Ramos (cell line): ENCODE results near the gene KRTDAP.
"Not testable (repeated sequence)": the region's sequence is repeated elsewhere in the genome, so short reads cannot be mapped to it uniquely, and the experiment has no call there.

Experiments used
- in situ Hi-C: fragments of 300-500 bp; cut with MboI; formaldehyde crosslinking; loops from one replicate; pipeline ENCODE4 v1.14.3; 2022; ENCODE audit warnings: low sequenced_read_pairs; ENCODE audit not compliant: unreplicated experiment

Gene KRTDAP

DNA sequence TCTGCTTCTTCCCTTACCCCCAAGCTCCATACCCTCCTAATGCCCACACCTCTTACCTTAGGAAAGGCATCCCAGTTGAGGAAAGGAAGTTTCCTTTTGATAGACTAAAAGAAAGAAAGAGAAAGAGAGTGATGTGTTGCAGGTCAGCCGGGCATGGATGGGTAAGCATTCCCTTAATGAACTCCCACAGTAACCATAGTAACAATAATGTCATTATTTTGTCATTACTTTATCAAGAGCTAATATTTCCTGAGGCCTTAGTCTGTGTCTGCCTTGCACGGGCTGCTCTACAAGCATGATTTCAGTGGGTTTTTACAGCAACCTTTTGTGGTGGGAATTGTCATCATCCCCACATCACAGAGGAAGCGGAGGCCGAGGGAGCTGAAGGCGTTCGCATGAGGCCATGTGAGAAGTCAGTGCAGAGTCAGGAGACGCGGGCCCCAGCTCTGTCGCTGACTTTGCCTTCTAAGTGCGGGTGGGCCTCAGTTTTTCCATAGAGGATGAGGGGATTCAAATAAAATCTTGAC, 2.5 kb downstream of the KRTDAP start:
- in situ Hi-C loops: no loop called here

DNA sequence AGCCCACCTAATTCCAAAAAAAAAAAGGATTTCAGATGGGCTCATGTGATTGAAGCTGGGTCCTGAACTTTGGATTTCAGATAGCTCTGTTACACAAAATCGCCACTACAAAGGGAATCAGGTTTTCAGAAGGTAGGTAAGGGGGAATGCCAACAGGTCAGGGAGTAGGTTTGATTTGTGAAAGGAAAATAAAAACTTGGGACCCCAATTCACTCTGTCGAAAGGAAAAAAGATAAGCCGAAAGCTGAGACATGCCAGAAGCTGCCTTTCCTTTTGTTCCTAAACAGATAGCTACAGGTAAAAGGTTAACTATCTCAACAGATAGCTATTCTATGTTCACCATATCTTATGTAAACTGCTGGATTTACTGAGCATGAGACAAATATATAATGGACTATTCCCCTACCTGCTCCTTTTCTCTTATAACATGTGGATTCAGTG, 4.0 kb downstream of the KRTDAP start:
- in situ Hi-C loops: no loop called here

DNA sequence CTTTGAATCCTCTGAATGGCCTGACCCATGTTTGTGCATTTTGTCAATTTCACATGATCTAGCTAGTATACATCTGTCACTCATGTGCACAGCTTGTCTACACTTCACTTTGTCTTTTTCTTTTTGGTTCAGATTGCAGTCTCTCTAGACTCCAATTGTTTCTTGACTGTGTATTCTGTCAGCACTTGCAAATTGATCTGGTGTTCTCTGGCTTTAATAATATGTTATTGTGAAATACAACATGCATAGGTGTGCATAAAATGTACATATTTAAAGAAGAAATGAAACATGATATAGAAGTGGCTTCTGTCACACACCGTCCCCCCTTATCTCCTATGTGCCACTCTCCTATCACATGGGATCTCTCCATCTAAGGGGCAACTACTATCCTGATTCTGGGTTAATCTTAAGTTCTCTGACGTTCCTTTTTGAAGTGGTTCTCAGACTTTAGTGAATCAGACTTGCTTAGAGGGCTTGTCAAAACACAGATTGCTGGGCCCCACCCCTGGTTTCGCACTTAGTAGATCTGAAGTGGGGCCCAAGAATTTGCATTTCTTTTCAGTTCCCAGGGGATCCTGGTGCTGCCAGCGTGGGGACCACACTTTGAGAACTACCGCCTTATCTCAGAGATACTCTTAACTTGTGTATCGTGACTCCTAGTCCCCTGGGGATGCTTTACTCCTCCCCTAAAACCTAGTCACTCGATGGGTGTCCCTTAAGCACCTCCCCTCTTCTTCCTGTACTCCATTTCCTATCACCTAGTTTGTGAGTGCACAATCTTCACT, 5.8 kb downstream of the KRTDAP start:
- in situ Hi-C loops: no loop called here

DNA sequence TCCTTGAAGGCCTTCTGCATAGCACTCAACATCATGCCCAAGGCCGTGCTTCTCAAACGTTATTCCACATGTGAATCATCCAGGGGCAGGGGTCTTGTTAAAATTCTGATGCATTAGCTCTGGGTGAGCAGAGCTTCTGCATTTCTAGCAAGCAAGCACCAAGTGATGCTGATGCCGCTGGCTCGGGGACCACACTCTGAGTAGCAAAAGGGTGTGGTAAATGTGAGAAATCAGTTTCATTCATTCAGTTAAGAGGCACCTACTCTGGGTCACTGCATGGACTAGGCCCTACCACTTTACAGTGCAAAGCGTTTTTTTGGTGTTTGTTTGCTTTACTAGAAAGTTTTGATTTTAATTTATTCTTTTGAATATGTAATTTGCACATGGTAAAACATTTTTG, 7.2 kb downstream of the KRTDAP start:
- in situ Hi-C loops: no loop called here

DNA sequence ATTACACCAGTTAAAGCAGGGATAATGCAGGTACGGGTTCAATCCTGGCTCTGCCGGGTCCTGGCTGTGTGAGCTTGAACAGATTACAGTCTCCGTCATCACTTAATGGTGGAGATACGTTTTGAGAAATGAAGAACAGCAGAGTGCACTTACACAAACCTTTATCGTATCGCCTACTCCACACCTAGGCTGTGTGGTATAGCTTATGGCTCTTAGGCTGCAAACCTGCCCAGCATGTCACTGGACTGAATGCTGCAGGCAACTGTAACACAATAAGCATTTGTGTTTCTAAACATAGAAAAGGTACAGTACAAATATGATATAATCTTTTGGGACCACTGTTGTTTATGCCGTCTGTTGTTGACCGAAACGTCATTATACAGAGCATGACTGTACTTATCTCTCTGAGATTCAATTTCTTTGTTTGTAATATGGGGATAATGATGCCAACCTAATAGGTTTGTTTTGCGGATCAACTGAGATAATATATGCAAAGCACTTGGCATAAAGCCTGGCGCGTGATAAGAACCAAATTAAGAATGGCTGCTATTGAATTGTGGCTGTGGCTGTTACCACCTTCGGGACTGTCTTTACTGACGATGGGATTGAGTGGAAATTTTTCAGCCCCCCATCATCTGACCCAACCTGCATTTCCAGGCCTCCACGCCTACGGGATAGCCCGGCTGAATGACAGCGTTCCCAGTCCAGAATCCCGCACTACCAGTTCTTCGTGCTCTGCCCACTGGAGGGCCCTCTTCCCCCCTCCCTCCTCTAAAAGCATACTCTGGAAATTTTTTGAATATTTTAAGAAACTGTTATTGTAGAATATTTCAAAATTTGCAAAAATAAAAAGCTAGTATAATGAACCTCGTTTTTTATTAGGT, 11.2 kb downstream of the KRTDAP start:
- in situ Hi-C loops: no loop called here

DNA sequence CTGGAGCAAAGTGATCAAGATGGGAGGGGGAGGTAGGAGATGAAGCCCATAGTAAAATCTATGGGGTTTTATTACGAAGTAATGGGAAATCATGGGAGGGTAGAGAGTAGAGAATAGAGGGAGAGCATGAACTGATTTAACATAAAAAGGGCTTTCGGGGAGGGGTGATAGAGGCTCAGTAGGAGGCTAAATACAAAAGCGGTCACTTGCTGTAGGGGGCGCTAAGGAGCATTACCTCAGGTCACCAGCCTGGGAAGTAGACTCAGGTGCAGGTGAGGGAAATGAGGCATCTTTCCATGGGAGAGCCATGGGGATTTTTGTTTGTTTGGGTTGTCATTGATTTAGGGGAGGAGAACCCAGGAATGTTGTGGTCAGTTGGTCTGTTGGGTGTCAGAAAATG, 14.1 kb downstream of the KRTDAP start:
- in situ Hi-C loops: no loop called here

DNA sequence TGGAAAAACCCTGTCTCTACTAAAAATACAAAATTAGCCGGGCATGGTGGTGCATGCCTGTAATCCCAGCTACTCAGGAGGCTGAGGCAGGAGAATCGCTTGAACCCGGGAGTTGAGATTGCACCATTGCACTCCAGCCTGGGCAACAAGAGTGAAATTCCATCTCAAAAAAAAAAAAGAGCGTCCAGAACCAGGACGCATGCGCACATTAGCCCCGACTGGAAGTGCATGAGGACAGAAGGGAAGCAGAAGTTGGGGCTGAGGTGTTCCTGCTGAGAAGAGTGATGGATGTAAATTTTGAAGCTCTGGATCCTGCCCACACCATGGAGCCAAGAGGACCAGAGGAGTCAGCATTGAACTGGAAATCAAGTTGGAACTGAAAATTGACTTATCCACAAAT, 15.7 kb downstream of the KRTDAP start:
- in situ Hi-C loops: not testable (repeated sequence)

DNA sequence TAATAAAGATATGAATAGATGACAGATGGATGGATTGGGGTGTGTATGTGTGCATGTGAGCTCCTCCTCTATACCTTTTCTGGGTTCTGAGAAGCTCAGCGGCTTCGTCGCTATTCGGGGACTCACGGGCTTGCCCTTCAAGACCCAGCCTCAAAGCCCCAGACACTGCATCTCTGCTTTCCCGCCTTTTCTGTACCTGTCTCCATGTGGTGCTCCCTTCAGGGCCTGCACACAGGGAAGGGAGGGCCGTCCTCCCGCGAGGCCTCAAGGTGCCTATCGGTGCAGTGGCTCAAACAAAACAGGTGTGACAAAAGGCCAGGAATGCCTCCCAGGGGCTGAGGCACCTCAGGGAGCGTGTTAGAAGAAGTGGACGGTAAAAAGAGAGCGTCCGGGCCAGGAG, 16.2 kb downstream of the KRTDAP start:
- in situ Hi-C loops: no loop called here

DNA sequence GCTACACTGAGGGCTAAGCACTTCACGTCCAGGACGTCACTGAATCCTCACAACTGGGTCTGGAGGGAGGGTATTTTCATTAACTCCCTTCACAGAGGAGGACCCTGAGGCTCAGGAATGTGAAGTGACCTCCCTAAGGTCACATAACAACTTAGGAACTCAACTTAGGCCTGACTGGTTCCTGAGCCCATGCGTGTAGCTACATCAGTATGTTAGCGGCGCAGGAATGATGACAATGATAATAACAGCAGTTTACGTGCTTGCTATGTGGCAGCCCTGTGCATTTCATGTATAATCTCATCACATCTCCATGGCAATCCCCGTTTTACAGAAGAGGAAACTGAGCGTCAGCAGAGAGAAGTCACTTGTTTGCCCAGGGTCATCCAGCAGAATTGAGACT, 18.3 kb downstream of the KRTDAP start:
- in situ Hi-C loops: no loop called here

DNA sequence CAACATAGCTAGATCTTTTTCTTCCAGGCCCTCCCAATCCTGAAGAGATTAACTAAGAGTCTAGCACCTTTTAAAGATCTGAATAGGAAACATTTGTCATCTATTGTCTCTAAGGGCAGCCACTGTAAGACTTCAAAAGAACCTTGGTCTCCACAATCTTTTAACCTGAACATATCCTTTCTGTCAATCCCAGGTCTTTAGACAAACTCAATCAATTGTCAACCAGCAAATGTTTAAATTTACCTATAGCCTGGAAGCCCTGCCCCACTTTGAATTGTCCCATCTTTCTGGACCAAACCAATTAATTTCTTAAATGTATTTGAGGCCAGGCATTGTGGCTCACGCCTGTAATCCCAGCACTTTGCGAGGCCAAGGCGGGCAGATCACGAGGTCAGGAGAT, 19.2 kb downstream of the KRTDAP start:
- in situ Hi-C loops: not testable (repeated sequence)

DNA sequence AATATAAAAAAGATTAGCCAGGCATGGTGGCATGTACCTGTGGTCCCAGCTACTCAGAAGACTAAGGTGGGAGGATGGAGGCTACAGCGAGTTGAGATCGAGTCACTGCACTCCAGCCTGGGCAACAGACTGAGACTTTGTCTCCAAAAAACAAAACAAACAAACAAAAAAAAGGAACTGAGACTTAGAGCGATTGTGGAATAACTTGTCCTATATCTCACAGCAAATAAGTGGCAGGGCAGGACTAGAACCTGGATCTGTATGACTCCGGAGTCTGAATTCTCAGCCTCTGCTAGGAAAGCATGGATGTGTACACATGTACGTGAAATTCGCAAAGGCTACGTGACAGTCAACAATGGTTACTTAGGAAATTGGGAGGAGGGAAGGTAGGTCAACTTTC, 20.1 kb downstream of the KRTDAP start:
- in situ Hi-C loops: no loop called here

DNA sequence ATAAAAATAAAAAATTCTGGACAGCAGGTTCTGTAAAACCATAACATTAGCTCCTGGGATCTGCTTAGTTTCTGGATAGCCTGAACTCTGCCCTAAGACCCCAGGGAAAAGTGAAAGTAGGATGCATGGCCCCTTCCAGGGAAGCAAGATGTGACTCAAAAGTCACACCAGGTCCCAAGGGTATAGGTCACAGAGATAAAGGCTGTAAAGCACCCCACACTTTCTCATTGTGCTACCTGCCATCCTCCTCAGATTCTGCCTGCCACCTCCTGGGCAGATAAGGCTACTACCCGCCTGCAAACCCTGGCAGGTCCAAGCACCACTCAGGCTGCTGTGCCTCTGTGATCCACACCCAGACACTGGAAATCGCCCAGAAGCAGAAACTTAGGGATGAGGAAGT, 21.6 kb downstream of the KRTDAP start:
- in situ Hi-C loops: loop anchor here (5.0 kb wide), 1 partner anchor 196 kb away; no protein-coding TSS in a partner anchor

DNA sequence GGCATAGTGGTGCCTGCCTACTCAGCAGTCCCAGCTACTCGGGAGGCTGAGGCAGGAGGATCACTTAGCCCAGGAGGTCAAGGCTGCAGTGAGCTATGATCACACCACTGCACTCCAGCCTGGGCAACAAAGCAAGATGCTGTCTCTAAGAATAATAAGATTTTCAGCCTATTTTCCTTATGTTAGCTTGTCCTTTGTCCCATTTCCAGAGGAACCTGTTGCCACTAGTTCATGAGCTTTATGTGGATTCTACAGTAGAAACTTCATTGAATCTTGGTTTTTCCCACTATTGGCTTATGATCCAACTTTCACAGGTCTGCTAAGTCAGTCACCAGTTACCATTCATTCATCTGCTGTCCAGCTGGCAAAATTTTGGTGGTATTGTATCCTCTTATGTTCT, 24.0 kb downstream of the KRTDAP start:
- in situ Hi-C loops: loop anchor here (5.0 kb wide), 1 partner anchor 194 kb away; no protein-coding TSS in a partner anchor

DNA sequence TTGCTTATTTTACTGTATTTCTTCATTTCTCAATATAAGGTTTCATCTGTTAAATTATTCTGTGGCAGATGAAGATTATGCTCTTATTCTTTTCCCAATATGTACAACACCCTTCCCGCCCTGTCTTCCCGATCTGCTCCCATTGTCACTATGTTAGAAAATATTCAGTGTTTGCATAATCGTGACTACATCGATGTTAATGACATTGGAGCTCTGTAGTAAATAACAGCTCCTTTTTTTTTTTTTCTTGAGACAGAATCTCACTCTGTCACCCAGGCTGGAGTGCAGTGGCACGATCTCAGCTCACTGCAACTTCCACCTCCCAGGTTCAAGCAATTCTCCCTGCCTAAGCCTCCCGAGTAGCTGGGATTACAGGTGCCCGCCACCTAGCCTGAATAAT, 27.3 kb downstream of the KRTDAP start:
- in situ Hi-C loops: not testable (repeated sequence)

DNA sequence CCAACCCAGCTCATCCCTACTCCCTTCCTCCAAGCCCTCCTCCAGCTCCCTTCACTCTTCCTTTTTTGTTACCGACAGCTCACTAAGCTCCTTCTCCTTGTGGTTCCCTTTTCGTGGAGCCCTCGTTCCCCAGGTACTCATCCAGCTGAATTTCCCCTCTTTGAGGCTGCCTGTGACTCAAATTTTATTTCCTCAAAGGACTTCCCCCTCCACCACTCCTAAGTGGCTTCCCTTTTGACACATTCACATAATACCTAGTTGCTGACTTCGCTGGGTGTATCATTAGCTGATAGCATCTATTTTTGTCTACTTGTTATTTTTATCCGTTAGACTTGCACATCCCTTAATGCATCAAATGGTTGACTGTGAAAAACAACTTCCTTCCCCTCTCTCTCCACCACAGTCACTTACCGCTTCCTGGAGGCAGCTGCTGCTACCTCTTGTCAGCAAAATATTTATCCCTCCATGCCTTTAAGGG, 27.7 kb downstream of the KRTDAP start:
- in situ Hi-C loops: no loop called here

DNA sequence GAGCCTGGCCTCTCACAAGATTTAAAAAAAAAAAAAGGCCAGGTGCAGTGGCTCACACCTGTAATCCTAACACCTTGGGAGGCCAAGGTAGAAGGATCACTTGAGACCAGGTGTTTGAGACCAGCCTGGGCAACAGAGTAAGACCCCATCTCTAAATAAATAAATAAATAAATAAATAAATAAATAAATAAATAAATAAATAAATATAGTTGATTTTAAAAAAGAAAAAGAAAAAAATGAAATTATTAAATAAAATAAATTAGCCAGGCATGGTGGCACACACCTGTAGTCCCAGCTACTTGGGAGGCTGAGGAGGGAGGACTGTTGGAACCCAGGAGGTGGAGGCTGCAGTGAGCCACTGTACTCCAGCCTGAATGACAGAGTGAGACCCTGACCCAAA, 28.5 kb downstream of the KRTDAP start:
- in situ Hi-C loops: not testable (repeated sequence)

DNA sequence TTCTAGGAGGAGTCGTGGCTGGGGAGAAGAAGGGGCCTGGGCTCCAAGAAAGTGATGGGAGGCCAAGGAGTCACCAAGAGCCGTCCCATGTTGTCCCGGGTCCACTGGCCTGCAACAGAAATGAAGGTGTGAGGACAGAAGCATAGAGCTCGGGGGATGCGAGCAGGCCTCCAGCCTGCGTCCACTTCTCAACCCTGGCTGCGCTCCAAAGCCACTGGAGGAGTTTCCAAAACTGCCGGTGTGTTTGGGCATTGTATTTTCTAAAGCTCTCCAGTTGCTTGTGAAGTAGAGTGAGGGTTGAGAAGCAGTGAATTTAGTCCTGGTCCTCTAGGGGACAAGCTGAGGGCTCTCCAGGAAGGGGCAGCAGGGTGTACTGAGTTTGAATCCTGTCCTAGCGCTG, 29.2 kb downstream of the KRTDAP start:
- in situ Hi-C loops: no loop called here

DNA sequence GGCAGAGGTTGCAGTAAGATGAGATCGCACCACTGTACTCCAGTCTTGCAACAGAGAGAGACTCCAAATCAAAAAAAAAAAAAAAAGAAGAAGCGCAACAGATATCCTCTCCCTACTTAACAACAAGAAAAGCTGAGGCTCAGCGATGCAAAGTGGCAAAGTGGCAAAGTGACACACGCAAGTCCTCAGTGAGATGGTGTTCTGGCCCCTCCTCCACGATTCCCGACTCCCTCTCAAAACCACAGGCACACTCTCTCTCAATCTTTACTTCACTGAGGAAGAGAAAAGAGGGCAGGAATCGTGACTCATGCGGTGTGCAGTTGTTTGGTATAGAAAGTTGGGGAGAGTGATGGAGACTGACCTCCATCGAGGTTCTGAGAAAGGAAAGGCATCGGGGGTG, 29.7 kb downstream of the KRTDAP start:
- in situ Hi-C loops: no loop called here

DNA sequence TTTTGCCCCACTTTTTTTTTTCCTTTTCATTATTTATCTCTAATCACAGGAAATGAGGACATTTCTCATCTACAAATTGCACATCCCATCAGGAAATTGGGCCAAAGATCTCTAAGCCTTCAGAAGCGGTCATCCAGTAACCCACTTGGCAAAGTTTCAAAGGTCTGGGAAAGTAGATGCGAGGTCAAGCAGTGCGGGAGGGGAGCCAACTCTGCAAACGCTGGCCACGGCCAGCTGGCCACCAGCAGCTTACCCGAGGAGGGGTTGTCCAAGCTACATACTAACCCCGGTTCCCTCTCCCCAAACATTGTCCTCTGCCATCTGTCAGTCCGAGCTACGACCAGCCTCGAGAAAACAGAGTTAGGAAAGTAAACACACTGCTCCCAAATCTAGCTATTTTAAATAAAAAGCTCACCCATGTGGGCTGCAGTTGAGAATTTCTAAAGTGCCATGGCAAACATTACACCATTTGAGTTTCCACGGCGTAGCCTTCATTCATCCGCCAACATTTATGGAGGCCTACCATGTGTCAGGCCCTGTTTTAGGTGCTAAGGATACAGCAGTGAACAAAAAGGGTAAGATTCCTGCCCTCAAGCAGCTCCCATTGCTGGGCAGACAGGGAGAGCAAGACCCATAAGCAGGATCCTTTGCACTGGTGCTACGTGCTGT, 30.7 kb downstream of the KRTDAP start:
- in situ Hi-C loops: no loop called here

DNA sequence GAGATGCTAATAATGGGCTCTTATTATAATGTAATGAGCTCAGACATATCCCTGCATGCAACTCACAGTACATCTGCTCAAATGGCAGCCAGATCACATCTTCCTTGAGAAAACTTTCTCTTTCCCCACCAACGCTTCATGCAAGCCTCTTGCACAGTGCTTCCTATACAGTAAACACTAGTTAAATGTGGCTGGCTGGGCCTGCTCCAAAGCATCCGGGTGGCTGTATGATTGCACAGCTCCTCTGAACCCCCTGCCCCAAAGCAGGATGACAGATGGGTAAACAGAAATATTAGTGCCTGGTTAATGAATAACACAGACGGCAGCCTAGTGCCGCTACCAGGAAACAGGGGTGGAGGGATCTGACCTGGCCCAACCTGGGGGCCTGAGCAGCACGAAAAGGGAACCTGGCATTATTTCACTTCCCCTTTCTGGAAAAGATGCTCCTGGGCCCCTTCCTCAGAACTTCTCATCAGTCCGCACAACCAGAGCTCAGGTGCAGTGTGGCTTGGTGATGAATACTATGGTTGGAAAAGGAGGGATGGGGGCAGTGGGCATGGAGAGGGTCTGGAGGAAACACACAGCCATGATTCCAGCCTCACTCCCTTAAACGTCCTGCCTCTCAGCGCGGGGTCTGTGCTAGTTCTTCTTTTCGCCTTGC, 31.4 kb downstream of the KRTDAP start:
- in situ Hi-C loops: no loop called here
